GM04504 (cell line): ENCODE results near the gene PHC2.

Experiments used
- DNase-seq: peaks from one replicate; pipeline ENCODE4 v3.0.0-alpha.2; 2012; ENCODE audit warnings: low read depth

Gene PHC2

DNA sequence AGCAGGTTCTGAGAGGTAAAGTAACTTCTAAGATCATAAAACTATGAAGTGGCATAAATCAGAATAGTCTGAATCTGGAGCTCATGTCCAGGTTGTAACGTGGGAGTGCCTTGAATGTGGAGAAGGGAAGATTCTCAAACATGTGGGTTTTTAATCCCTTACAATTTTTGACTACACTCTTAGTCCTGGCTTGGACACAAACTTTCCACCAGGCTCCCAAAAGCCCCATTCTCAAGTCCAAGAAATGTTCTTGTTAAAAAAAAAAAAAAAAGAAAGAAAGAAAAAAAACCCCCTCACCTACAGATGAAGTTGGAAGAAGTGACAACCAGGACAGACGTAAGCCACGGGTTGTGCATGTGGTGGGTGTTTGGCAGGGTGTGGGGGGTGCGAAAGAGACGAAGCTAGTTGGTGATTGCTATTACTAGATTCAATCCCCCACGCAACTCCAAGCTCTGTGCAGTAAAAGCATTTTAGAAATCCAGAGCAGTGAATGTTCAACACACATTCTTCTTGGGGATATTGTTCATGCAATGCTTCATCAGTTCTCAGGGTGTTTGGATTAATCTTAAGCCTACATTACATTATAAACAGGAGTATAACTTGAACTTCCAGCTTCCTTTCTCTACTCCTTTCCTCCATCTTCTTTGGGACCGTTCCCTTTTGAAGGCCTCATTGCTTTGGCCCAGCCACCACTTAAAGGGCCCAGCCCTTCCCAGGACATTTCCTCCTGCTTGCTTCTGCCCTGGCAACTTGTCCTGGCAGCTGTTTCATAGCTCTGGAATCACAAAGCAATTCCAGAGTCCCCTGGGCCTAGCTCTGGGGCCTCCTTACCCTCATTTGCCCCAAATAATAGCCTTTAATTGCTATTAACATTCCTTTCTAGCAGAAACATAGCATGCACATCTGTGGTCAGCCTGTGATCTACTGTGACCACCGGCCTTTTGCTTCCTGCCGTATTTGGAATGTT, 41.8 kb downstream of the PHC2 start:
- DNase-seq, result peak; percentile 78

DNA sequence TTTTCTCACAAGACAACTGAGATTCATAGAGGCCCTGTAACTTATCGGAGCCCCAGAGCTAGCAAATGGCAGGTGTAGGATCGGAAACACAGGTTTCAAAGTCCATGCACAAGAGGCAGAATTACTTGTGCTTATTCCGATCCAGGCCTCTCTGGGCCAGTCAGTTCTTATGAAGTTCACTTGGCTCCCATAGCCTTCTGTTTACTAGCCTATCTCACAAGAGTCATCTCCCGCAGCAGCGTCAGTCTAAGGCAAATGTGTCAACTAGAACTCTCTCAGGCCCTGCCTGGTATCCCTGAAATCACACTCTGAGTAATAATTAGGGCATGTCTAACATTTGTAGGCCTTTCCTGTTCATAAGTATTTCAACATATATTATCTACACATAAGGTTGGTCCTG, 43.3 kb downstream of the PHC2 start:
- DNase-seq, result peak; percentile 46

DNA sequence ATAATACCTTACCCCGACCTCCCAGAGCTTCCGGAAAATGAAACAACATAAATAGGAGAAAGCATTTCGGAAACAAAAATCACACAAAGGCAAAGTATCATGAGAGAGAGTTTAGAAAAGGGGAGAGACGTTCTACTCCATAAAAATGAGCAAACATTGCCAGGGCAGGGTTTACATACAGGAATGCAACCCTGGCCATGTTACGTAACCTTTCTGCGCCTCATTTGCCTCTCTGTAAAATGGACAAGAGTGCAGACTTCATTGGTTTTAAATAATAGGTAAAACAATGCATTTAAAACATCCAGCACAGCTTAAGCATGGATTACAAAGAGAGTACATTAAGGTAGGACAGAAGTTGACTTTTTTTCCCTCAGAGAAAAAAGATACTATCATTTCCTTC, 45.6 kb downstream of the PHC2 start:
- no peak for DNase-seq

DNA sequence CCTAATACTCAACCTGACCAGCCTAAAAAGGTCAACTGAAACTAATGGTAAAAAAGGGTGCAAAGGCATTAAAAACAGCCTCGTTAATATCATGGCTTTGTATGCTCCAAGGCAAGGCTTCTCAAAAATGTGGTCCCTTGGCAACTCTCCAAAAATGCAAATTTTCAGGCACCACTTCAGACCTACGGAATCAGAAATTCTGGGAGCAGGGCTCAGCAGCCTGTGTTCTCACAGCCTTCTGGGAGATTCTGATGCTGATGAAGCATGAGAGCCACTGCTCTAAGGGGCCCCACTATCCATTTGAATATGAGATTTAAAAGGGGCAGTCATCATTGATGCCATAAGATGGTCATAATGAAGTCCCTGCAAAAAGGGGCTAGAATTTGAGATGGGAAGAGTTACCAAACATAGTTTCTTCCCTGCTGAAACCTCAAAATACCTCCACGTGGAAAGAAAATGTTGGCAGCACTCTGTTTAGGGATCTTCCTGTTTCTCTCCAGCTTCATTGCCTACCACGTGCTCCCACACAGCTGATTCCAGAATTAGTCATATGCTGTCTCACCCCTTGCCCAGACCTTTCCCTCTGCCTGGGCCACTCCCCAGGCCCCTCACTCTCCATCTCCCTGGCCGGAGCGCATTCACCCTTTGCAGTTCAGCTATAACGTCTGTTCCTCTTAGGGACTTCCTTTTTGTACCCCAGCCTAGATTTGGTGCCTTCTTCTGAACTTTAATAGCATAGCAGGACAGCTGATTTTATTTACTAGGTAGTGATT, 46.7 kb downstream of the PHC2 start:
- DNase-seq, result peak; percentile 58

DNA sequence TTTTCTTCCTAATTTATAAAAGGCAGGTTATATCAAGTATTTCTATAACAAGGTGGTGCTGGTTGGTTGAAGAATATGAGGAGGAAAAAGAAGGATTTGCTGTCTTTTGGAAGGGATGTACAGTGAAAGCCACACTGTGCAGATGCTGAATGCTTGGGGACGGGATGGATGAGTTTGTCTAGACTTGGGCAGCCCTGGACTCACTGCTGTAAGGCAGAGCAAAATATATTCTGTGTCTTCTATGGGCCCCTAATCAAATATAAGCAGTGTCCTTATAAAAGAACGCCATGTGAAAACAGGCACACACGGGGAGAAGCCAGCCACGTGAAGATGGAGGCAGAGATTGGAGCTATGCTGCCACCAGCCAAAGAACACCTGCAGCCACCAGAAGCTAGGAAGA, 47.4 kb downstream of the PHC2 start:
- DNase-seq, result no peak

DNA sequence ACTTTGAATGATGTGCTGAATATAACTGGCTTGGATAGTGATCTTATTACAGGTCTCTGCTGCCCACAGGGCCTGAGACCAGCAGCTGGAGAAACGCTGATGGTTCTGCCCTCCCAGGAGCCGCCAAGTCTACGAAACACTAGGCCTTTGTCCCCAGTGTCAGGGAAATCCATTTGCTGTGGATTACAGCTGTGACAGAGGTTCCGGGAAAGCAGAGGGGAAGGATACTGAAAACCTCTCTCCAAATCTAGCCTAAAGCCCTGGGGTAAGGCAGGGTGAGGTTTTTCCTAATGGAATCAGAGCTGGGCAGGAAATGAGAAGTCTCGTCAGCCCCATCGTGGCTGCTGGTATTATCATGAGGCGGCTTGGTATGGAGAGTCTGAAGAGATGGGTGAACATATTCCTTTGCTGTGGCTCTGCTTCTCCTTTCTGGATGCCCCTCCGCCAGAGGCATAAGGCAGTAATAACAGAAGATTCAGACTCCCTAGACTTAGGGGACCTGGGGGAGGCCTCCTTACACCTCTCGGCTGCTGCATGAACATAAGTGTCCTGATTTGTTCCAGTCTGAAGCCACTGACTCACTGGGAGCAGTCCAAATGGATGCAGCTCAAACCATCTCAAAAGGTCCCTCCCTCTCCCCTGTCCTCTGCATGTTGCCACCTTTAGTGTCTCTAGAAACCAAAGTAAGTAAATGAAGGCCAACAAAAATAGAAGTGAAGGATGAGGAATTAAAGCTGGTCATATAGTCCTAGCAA, 48.1 kb downstream of the PHC2 start:
- no peak for DNase-seq

DNA sequence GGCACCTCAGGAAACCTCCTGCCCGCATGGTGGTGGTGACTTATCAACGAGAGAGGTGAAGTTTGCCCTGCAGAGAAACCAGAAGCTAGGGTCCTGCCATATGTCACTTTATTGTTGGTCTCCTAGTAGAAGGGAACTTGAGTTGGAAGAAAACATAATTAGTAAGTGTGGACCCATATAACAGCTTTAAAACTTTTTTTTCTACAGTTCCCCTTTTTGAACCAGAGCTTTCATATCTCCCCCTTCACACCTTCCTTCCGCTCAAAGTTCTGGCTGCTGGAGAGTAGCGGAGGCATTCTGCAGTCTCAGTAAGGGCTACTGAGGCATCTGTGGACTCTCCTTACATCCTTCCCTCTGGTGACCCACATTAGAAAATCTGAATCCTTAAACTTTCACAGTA, 48.9 kb downstream of the PHC2 start:
- DNase-seq, result no peak

DNA sequence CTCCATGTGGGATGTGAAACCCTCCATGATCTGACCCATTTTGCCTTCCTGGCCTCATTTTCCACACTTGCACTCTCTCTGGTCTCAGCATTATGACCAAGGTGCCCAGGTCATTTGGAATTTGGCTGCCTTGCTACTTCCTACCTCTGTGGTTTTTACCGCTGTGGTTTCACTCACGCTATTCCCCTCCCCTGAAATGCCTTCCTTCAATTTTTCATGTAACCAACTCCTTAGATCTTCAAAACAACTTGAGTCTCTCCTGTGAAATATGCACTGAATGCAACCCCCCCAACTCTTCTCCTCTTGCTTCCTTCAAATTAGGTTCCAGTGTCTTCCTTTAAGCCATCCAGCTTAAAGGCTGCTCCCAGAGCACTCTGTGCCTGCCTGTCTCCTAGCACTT, 50.1 kb downstream of the PHC2 start:
- DNase-seq, result no peak

DNA sequence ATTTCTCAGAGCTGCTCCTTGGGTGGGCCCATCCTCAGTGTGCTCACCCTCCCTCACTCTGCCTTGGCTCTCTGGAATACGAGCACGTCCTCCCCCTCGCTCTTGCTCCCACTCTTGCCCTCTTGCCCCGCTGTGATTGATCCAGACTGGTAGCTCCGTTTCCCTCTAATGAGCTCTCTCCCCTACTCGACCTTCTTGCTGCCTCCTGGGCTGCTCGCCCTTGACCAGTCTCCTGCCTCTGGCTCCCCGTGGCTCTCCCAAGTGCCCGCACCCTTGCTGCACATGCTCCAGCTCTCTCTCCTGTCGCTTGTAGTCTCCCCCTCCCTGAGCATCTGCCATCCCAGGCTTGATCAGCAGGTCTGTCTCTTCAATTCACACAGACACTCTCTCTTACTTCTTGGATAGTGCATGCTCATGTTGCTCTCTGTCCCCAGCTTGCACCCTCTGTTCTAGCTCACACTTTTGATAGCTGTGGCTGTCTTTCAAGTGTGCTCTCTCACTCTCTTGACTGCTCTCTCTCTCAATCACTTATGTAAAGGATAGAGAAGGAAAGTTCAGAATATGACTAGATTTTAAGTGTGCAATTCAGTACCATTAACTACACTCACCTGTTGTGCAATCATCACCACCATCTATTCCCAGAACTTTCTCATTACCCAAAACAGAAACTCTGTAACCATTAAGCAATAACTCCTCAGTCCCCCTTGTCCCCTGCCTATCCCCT, 51.1 kb downstream of the PHC2 start:
- no peak for DNase-seq

DNA sequence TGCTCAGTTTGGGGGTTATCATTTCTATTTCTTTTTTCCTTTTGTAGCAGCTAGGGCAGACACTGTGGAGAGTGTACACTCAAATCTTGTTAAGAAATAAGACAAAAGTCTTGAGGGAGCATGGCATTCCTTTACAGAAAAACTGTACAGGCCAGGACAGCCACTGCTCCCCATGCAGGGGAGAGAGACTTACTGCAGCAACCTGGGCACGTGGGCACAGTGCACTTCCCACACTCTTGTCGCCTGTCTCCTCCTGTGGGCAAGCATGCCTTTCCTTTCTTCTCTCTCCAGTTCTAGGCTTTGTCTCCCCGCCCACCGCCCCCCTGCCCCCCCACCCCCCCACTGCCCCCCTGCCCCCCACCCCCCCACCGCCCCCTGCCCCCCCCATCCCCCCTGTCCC, 51.9 kb downstream of the PHC2 start:
- DNase-seq, result no peak

DNA sequence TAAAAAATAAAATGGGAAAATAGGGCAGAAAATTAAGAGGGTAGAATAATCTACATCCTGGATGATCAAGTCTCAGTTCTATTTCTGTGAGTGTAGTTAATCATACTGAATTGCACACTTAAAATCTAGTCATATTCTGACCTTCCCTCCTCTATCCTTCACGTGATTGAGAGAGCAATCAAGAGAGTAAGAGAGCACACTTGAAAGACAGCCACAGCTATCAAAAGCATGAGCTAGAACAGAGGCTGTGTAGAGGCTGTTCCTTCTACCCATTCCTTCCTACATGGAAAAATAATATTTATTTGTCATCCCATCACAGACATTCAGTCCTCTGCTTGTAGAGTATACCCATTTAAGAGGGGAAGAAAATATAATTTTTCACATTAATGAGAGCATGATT, 52.4 kb downstream of the PHC2 start:
- no peak for DNase-seq

DNA sequence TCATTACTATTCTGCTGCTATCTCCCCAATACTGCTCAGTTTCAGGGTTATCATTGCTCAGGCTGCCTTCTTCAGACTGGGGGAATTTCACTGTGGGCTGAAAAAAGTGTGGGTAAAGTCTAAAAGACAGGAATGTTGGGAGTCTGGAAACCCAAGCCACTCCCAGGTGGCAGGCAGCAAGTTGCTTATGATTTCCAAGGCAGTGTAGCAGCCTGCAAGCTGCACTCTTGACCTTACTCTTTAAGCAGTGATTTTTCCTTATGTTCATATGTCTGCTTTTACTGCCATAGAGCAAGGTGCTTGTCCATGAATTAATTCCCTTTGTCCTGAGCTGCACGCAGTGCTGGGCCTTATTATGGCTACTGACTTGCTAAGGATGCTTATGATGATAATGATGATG, 53.1 kb downstream of the PHC2 start:
- no peak for DNase-seq

DNA sequence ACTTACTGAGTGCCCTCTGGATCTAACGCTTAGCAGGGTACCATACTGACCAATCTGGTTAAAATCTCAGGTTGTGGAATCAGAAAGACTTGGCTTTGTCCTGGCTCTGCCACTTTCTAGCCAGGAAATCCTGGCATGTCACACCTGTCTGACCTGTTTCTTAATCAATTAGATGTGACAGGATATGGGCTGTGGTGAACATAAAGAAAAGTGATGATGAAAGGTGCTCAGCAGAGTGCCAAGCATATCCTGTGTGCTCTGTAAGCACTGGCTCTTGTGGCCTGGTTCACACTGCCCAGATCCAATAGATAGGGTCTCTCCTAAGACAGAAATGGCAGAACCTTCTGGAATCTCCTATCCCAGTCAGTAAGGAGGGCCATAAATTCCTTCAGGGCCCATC, 53.9 kb downstream of the PHC2 start:
- no peak for DNase-seq

DNA sequence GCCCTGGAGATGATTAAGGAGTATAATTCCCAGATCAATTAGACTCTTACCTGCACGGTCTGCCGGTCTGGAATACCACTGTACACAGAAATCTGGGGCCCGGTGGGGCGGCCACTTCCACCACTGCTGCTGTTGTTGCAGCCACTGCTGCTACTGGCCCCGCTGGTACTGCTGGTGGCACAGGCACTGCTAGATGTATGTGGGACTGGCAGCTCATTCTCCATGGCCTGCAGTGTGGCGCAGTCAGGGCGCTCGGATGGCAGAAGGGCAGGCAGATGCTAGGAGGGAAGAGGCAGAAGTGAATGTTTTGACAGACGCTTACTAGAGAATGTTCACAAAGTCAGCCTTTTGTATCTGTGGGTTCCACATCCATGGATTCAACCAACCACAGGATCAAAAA, 55.6 kb downstream of the PHC2 start:
- DNase-seq, result no peak

DNA sequence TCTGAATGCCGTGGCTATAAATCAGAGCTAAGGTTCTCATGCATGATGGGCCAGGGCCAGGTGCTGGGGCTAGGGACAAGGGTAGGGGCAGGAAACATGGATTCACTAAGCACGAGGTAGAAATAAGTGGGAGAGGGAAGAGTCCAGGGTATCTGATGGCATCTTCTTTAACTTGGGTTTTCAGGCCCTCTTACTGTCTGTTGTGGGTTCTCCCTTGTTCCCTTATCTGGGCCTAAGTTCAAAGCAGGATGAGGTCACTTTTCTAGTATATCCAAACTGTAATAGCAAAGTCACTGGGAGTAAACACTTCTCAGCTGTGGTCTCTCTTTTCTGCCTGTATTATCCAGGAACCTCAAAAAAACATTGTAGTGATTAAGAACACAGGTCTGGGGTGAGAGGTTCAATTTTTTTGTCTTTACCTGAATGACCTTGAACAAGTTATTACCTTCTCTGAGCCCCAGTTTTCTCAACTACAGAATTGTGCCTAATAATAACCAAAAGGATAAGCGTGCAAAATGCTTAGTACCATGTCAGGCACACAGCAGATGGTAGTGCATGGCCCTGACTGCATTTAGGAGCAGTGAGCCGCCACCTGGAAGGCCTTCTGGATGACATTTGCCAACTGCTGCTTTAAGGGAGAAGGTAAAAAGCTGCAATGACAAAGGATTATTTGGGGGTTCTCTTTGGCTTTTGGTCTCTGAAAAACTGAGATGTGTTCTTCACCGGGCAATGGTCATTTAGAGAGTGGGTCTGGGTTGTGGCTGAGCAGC, 56.4 kb downstream of the PHC2 start:
- DNase-seq, result no peak

DNA sequence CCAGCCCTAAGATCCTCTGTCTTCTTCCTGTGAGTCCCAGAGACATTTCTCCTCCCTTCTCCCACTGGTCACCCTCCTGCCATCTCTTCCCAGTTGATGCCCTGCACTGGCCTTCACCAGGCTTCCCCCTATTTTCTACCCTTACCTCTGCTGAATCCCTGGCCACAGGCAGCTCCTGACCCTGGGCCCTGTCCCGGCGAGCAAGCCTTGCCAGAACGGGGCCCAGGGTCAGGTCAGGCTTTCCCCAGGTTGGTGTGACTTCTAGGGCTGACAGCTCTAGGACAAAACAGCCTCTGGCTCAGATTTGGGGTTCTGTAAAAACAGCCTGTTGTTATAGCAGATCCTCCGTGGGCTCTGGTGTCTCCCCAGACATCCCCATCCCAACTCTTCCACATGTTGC, 57.3 kb downstream of the PHC2 start:
- DNase-seq, result no peak

DNA sequence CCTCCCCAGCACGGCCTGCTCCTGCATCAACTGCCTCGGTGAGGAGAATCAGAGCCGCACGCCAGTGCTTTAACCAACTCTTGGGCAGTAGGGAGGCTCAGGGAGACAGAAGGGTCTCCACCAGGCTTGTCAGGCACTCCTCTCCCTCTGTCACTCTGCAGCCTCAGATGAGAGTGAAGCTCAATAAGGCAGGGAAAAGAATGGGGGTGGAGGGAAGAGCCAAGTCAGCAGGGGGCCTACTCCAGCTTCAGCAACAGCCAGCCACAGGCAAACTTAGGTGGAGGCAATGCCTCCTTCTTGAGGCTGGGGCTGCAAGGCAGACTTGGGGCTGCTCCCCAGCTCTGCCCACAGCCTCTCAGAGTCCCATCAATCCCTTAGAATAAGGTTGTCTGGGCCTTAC, 58.2 kb downstream of the PHC2 start:
- DNase-seq, result no peak

DNA sequence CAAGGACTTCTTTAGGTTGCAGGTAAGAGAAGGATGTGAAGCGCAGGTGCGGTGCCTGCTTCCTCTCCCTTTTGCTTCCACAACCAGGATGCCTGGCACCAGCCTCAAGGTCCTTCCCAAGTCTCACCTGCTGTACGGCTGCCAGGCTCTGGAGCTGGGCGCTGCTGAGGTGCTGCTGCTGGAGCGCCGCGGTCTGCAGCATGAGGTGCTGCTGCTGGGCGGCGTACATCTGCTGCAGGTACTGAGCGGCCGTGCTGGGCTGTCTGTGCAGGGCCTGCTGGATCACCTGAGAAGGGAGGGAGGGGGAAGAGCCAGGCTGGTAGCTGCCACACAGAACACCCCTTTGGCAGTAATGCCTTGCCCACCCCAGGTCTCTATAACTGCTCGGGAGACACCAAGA, 58.7 kb downstream of the PHC2 start:
- no peak for DNase-seq

DNA sequence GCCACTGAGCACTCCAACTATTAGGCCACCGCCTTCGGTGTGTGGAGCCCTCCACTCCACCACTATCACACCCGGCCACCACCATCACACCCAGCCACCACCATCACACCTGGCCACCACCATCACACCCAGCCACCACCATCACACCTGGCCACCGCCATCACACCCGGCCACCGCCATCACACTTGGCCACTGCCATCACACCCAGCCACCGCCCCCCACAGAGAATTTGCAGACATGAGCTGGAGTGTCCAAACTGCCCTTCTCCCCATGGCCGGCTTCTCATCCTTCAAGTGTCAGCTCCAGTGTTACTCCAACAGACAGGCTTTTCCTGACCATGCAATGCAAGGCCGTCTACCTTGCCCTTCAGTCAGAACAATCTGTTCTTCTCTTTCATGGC, 59.6 kb downstream of the PHC2 start:
- DNase-seq, result no peak

DNA sequence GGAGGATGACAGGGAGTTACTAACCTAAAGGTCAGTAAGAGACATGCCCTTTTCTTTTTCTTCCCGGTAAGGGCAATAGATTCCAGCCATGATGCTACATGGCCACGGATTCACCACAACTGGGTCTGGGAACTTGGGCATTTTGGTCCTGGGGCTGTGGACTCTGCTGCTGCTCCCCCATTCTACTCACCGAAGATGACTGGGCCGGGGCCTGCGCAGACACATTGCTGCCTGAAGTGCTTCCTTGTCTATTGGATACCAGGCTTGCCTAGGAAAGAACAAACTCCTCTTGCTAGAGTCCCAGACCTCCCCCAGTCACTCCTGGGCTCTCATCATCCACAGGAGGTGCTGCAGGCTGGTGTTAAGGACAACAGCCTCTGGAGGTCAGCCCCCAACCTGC, 60.1 kb downstream of the PHC2 start:
- DNase-seq, result no peak

DNA sequence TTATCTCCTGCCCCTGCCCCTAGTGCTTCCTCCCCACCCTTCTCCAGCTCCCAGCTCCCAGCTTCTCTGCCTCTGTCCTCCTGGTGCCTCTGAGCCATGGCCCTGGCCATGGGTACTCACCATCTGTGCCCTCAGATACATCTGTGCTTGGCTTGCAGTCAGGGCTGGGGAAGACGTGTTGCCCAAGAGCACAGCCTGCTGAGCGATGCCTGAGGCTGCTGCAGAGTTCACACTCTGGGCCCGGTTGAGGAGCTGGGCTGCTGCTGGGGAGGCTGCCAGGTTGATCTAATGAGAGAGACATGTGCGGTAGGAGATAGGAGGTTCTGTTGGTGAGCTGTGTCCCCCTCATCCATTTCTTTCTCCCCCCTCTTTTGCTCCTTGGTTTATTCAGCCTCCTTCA, 60.6 kb downstream of the PHC2 start:
- no peak for DNase-seq
